GM21367 (cell line): ENCODE data around the gene SLC6A19.

ENCODE experiments used
- ATAC-seq: cut with Tn5 transposase; IDR thresholded peaks from one replicate; pipeline ENCODE4 v1.9.1; 2021; ENCODE audit not compliant: unreplicated experiment

The SLC6A19 gene

GRCh38 chr5:1193591-1193985 lies 7.8 kb upstream of the SLC6A19 start:
- no peak for ATAC-seq

GRCh38 chr5:1194378-1194777 lies 7.0 kb upstream of the SLC6A19 start:
- no peak for ATAC-seq

- no peak for ATAC-seq
Observed at GRCh38 chr5:1195439-1195838, 6.0 kb upstream of the SLC6A19 start.

GRCh38 chr5:1195916-1196315 lies 5.5 kb upstream of the SLC6A19 start:
- no peak for ATAC-seq

- no peak for ATAC-seq
Observed at GRCh38 chr5:1196562-1196961, 4.8 kb upstream of the SLC6A19 start.

- no peak for ATAC-seq
Observed at GRCh38 chr5:1197876-1198666, 3.3 kb upstream of the SLC6A19 start.

- ATAC-seq = no peak
Observed at GRCh38 chr5:1199340-1199648, 2.1 kb upstream of the SLC6A19 start.

GRCh38 chr5:1199649-1200494 lies 1.5 kb upstream of the SLC6A19 start:
- ATAC-seq = no peak

GRCh38 chr5:1200495-1201326 lies 684 bp upstream of the SLC6A19 start:
- ATAC-seq = no peak

- ATAC-seq = no peak
Observed at GRCh38 chr5:1202026-1202797, 817 bp downstream of the SLC6A19 start.

GRCh38 chr5:1202798-1203185 lies 1.4 kb downstream of the SLC6A19 start:
- no peak for ATAC-seq

- ATAC-seq = no peak
Observed at GRCh38 chr5:1203311-1203967, 2.0 kb downstream of the SLC6A19 start.

GRCh38 chr5:1203968-1204692 lies 2.7 kb downstream of the SLC6A19 start:
- no peak for ATAC-seq

- ATAC-seq = no peak
Observed at GRCh38 chr5:1204693-1205242, 3.4 kb downstream of the SLC6A19 start.

GRCh38 chr5:1205255-1206180 lies 4.1 kb downstream of the SLC6A19 start:
- ATAC-seq = no peak

GRCh38 chr5:1206521-1207412 lies 5.4 kb downstream of the SLC6A19 start:
- ATAC-seq = no peak

GRCh38 chr5:1207555-1207954 lies 6.2 kb downstream of the SLC6A19 start:
- no peak for ATAC-seq
